Bronchial epithelial cell (primary cell): ENCODE measurements around the gene ATP5F1D. TPM values are rescaled to one million over a fixed set of nuclear protein-coding genes. Genes with fewer than 3 reads are reported as not detected.

Experiments used
- DNase-seq: peaks from one replicate; pipeline ENCODE4 v3.0.0-alpha.2; 2010; ENCODE audit warnings: low read depth
- FAIRE-seq: peaks from 2 replicates; lab custom pipeline; 2011; peaks lifted over from hg19 to GRCh38; lab: Jason Lieb, UNC
- H3K27me3 ChIP-seq: 2 replicates; pipeline ENCODE4 v1.5.1; 2011; ENCODE audit warnings: low read length; ENCODE audit not compliant: control insufficient read depth, insufficient read depth
- H3K36me3 ChIP-seq: 2 replicates; pipeline ENCODE4 v1.5.1; 2011; ENCODE audit warnings: low read length; ENCODE audit not compliant: control insufficient read depth, insufficient read depth
- H3K4me3 ChIP-seq: 2 replicates; pipeline ENCODE4 v1.5.1; 2011; ENCODE audit warnings: mild to moderate bottlenecking, low read depth, low read length, control low read depth
- CTCF ChIP-seq: IDR thresholded peaks from 2 replicates; pipeline ENCODE4 v1.5.1; 2011; ENCODE audit warnings: mild to moderate bottlenecking, moderate library complexity, low read length, control low read depth, inconsistent platforms; ENCODE audit not compliant: insufficient read depth, severe bottlenecking
- total RNA-seq: library from RNA; depleted of rRNA; stranded (reverse); fragments of >200 nt; gene quantifications from 2 replicates; pipeline ENCODE4 v1.2.1, GENCODE V29; 2014

Gene ATP5F1D
- total RNA-seq, 1 donor from 2014 or later, result 8.7 TPM

- H3K36me3 ChIP-seq, result peaks cover 2% of the 10 kb centered on the region
- peaks cover 25% of the 10 kb centered on the region for H3K27me3 ChIP-seq
- H3K4me3 ChIP-seq, result no peak overlapping the region
- no peak for TF ChIP-seq CTCF
- FAIRE-seq (no peak), DNase-seq (no peak)
Measured at GRCh38 chr19:1284293-1284978, 42.9 kb downstream of the ATP5F1D start.

- DNase-seq (no peak), FAIRE-seq (no peak)
- Histone ChIP-seq H3K4me3 (no peak overlapping the region), H3K36me3 (no peaks in the 10 kb centered on the region), H3K27me3 (peaks cover 25% of the 10 kb centered on the region)
- TF ChIP-seq CTCF, result no peak
Measured at GRCh38 chr19:1284979-1285736, 43.6 kb downstream of the ATP5F1D start.

- H3K36me3 ChIP-seq, result no peaks in the 10 kb centered on the region
- FAIRE-seq, result no peak
- H3K4me3 ChIP-seq, result no peak within 1 kb of the TSS
- no peak for DNase-seq
- TF ChIP-seq CTCF, result no peak
- peaks cover 25% of the 10 kb centered on the region for H3K27me3 ChIP-seq
Measured at GRCh38 chr19:1285737-1286360, 44.3 kb downstream of the ATP5F1D start, which contains the start of gene EFNA2. EFNA2 (plus strand) TSS chr19:1285873; CDS start chr19:1286169, 296 bp downstream.

GRCh38 chr19:1286487-1287353 is 45.2 kb downstream of the ATP5F1D start:
- peaks cover 25% of the 10 kb centered on the region for H3K27me3 ChIP-seq
- H3K4me3 ChIP-seq, result no peak overlapping the region
- no peak for FAIRE-seq
- no peak for TF ChIP-seq CTCF
- H3K36me3 ChIP-seq, result no peaks in the 10 kb centered on the region
- DNase-seq, result no peak
